HepG2 (cell line): ENCODE data around the gene HOMEZ. TPM values are rescaled to one million over a fixed set of nuclear protein-coding genes. Genes with fewer than 3 reads are reported as not detected.

Experiments
- ARHGAP35 ChIP-seq: sonication (generic); formaldehyde crosslinking; IDR thresholded peaks from 2 replicates; pipeline ENCODE4 v1.9.0; 2022; ENCODE audit warnings: mild to moderate bottlenecking, inconsistent platforms, moderate library complexity, missing genetic modification reagents, borderline replicate concordance
- ATF2 ChIP-seq: sonication (generic); formaldehyde crosslinking; IDR thresholded peaks from 2 replicates; pipeline ENCODE4 v1.4.0; 2020; ENCODE audit warnings: missing genetic modification reagents
- HIC2 ChIP-seq: sonication (generic); formaldehyde crosslinking; IDR thresholded peaks from 2 replicates; pipeline ENCODE4 v1.9.0; 2022; ENCODE audit warnings: low read depth, missing genetic modification reagents
- KLF12 ChIP-seq: sonication (generic); formaldehyde crosslinking; IDR thresholded peaks from 2 replicates; pipeline ENCODE4 v1.4.0; 2020; ENCODE audit warnings: missing genetic modification reagents, borderline replicate concordance
- MAF1 ChIP-seq: sonication (generic); formaldehyde crosslinking; IDR thresholded peaks from 2 replicates; pipeline ENCODE4 v1.5.0; 2020; ENCODE audit warnings: missing genetic modification reagents, borderline replicate concordance
- MYC ChIP-seq: sonication (generic); formaldehyde crosslinking; IDR thresholded peaks from 2 replicates; pipeline ENCODE4 v1.9.0; 2021; ENCODE audit warnings: missing genetic modification reagents, borderline replicate concordance
- PRDM15 ChIP-seq: sonication (generic); formaldehyde crosslinking; IDR thresholded peaks from 2 replicates; pipeline ENCODE4 v1.4.0; 2020; ENCODE audit warnings: missing genetic modification reagents
- RBFOX2 ChIP-seq: fragments of 200-400 bp; formaldehyde crosslinking; IDR thresholded peaks from 2 replicates; pipeline ENCODE4 v1.6.1; 2017; ENCODE audit warnings: low read depth, mild to moderate bottlenecking, low read length
- RBM39 ChIP-seq: fragments of 200-400 bp; formaldehyde crosslinking; IDR thresholded peaks from one replicate; pipeline ENCODE4 v1.6.1; 2018; ENCODE audit warnings: antibody characterized with exemption, mild to moderate bottlenecking, low read depth, low read length; ENCODE audit not compliant: poor library complexity, severe bottlenecking
- SMAD1 ChIP-seq: sonication (generic); formaldehyde crosslinking; IDR thresholded peaks from 2 replicates; pipeline ENCODE4 v1.4.0; 2020; ENCODE audit warnings: missing genetic modification reagents, low read depth, mild to moderate bottlenecking, borderline replicate concordance
- TEAD2 ChIP-seq: sonication (generic); formaldehyde crosslinking; IDR thresholded peaks from 2 replicates; pipeline ENCODE4 v1.9.0; 2021; ENCODE audit warnings: missing genetic modification reagents
- ZBTB14 ChIP-seq: sonication (generic); formaldehyde crosslinking; IDR thresholded peaks from 2 replicates; pipeline ENCODE4 v1.4.0; 2020; ENCODE audit warnings: missing genetic modification reagents
- ZFP90 ChIP-seq: sonication (generic); formaldehyde crosslinking; IDR thresholded peaks from 2 replicates; pipeline ENCODE4 v1.8.0; 2022; ENCODE audit warnings: missing genetic modification reagents, mild to moderate bottlenecking, inconsistent platforms, borderline replicate concordance
- ZIK1 ChIP-seq: sonication (generic); formaldehyde crosslinking; IDR thresholded peaks from 2 replicates; pipeline ENCODE4 v1.5.0; 2020; ENCODE audit warnings: mild to moderate bottlenecking, low read depth, missing genetic modification reagents, borderline replicate concordance
- ZNF136 ChIP-seq: sonication (generic); formaldehyde crosslinking; IDR thresholded peaks from 2 replicates; pipeline ENCODE4 v1.8.1; 2022; ENCODE audit warnings: low read depth, mild to moderate bottlenecking, moderate library complexity, missing genetic modification reagents
- ZNF335 ChIP-seq: sonication (generic); formaldehyde crosslinking; IDR thresholded peaks from 2 replicates; pipeline ENCODE4 v1.4.0; 2020; ENCODE audit warnings: missing genetic modification reagents
- ZNF354B ChIP-seq: sonication (generic); formaldehyde crosslinking; IDR thresholded peaks from 2 replicates; pipeline ENCODE4 v1.8.0; 2022; ENCODE audit warnings: mild to moderate bottlenecking, missing genetic modification reagents
- ZNF431 ChIP-seq: sonication (generic); formaldehyde crosslinking; IDR thresholded peaks from 2 replicates; pipeline ENCODE4 v1.9.0; 2022; ENCODE audit warnings: missing genetic modification reagents, low read depth, mild to moderate bottlenecking, borderline replicate concordance
- ZNF446 ChIP-seq: sonication (generic); formaldehyde crosslinking; IDR thresholded peaks from 2 replicates; pipeline ENCODE4 v1.5.0; 2020; ENCODE audit warnings: mild to moderate bottlenecking, missing genetic modification reagents
- ZNF569 ChIP-seq: sonication (generic); formaldehyde crosslinking; IDR thresholded peaks from 2 replicates; pipeline ENCODE4 v1.5.0; 2020; ENCODE audit warnings: mild to moderate bottlenecking, missing genetic modification reagents, moderate library complexity, borderline replicate concordance
- polyA plus RNA-seq, 8 experiments: library from polyadenylated mRNA; depleted of rRNA in 3 of 8; stranded (reverse) in 7 of 8; unstranded in 1 of 8; fragments of >200 nt; fragmentation: Illumina TruSeq in 4 of 8; extraction: Trizol in 4 of 8; gene quantifications; 2 replicates each; pipeline versions ENCODE4 v1.2.1 to v1.2.3, GENCODE V29; 2011 to 2016; ENCODE audit warnings: low read depth in 4 of 8, missing spikeins in 1 of 8, mixed read lengths in 1 of 8; ENCODE audit not compliant: insufficient read depth in 1 of 8
- total RNA-seq, 5 experiments: library from RNA; depleted of rRNA; stranded (reverse); fragments of >200 nt; fragmentation: Illumina TruSeq; extraction: Trizol; gene quantifications; 2 replicates each; pipeline ENCODE4 v1.2.3, GENCODE V29; 2016; ENCODE audit warnings: low read depth in 1 of 5

HOMEZ gene
- total and polyA plus RNA-seq, 2 of the 13 experiments (the other 11 are each of a cell fraction or from before 2014, with no cell fraction given) = 14.5 to 31.8 TPM

GRCh38 chr14:23299986-23300686 lies 14.2 kb upstream of the HOMEZ start (continued):
- no peak for TF ChIP-seq ATF2
- no peak for TF ChIP-seq ZNF354B (CRISPR knock-in tag)
- peak; percentile 84; the same call in 1 of the 2 replicates for TF ChIP-seq ZNF569 (CRISPR knock-in tag)
- TF ChIP-seq ZIK1 (CRISPR knock-in tag) = 0 out of 2 replicates have a peak, but pooled peaks have one; percentile 21
- TF ChIP-seq ARHGAP35 (CRISPR knock-in tag) = no peak
- 0 out of 2 replicates have a peak, but pooled peaks have one; percentile 12 for TF ChIP-seq ZNF136 (CRISPR knock-in tag)
- TF ChIP-seq KLF12 (CRISPR knock-in tag) = peak; percentile 58; the same call in 1 of the 2 replicates
- no peak for TF ChIP-seq RBM39
- 0 out of 2 replicates have a peak, but pooled peaks have one; percentile 37 for TF ChIP-seq RBFOX2
- TF ChIP-seq ZFP90 (CRISPR knock-in tag) = peak; percentile 60; the same call in 1 of the 2 replicates
- TF ChIP-seq TEAD2 = peak; percentile 57; the same call in 1 of the 2 replicates
- 0 out of 2 replicates have a peak, but pooled peaks have one; percentile 31 for TF ChIP-seq MAF1 (CRISPR knock-in tag)
- peak; percentile 3; the same call in 1 of the 2 replicates for TF ChIP-seq ZNF335 (CRISPR knock-in tag)
- peak; percentile 44 for TF ChIP-seq MYC (CRISPR knock-in tag)
- TF ChIP-seq ZBTB14 (CRISPR knock-in tag) = 0 out of 2 replicates have a peak, but pooled peaks have one; percentile 22
- no peak for TF ChIP-seq HIC2 (CRISPR knock-in tag)
- 0 out of 2 replicates have a peak, but pooled peaks have one; percentile 66 for TF ChIP-seq ZNF446 (CRISPR knock-in tag)
- TF ChIP-seq PRDM15 = no peak
- no peak for TF ChIP-seq ZNF431 (CRISPR knock-in tag)
- TF ChIP-seq SMAD1 (CRISPR knock-in tag) = 0 out of 2 replicates have a peak, but pooled peaks have one; percentile 27
